T-helper 1 cell treated with Interleukin-12 subunit alpha and Interleukin-12 subunit beta and Interleukin-4 antibody, amounts not matched to agents 30 ng/mL and 1 ng/mL, for 36 hours (primary cell): Measurements from ENCODE around the gene SZT2. TPM values are rescaled to one million over a fixed set of nuclear protein-coding genes. Genes with fewer than 3 reads are reported as not detected.
"Not testable (repeated sequence)": the region's sequence is repeated elsewhere in the genome, so short reads cannot be mapped to it uniquely, and the experiment has no call there.

ENCODE experiments used
- intact Hi-C: fragments of 100-400 bp; cut with micrococcal nuclease; formaldehyde crosslinking; loops from one replicate; pipeline ENCODE4 v1.15.1; 2024
- total RNA-seq: library from RNA; stranded (reverse); gene quantifications from 2 replicates; pipeline ENCODE4 v1.2.3, GENCODE V29; 2022

Gene SZT2
- total RNA-seq, 1 donor from 2014 or later: 81.8 TPM

DNA sequence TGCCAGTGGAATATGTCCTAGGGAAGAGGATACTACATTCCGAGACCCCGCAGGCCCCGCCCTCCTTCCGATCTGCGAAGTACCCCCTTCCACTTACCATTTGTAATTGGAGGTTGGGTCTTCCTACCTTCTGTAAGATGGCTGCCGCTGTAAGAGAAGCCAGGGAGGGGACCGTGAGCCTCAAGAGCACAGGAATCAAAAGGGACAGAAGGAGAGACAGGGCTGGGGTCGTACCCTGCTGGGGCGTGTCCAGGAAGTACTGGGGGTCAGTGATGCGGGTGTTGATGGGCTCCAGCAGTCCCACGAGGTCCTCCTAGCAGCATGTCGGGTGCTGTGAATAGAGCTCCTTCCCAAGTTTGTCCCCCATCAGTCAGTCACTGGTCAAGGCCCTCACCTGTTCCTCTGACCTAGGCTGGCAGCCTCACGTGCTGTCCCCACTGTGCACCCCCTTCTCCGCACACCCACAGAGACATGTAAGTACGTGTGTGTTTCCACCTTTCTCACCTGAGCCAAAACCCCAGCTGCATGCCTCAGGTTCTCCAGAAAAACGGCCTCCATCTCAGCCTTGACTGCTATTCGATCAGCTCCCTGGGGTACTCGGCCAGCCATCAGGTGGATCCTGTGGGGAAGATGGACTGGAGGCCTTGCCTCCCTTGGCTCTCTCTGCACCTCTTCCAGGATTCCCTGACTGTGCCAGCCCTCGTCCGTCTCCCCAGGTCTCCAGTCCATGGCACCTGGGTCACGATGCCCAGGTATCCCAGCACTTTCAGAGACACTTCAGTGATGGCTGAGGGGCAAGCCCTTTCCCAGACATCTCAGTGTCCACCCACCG, 62.2 kb downstream of the SZT2 start:
- intact Hi-C loops: loop anchor here (2.0 kb wide), 1 partner anchor 83 kb away; the partner anchor contains the start of gene ELOVL1

DNA sequence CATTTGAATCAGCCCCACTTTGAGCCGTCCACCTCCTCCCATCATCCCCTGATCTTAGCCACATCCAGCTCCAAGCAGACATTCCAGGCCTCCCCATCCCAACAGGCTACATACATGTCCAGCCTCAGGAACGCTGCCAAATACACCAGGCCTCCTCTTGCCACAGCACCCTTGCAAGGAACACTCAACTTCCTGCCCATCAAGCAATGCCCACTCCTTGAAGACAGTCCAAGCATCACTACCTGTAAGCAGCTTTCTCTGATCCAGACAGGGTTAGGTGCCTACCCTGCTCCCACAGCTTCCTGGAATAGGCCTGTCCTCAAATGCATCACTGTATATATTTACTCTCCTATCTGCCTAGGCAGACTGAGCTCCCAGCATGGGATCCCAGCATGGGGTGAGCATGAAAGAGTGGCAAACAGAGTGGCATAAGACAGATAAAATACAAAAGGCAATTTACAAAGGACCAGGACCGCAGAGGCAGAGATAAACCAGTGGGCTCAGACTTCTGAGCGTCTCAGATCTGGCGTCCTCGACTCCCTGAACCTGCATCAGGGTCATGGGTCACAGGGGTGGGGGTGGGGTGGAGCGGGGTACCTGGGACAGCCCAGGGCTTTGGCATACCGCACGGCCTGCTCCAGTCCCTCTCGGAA, 63.2 kb downstream of the SZT2 start:
- intact Hi-C loops: loop anchor here (2.0 kb wide), 1 partner anchor 84 kb away; the partner anchor contains the start of gene ELOVL1

DNA sequence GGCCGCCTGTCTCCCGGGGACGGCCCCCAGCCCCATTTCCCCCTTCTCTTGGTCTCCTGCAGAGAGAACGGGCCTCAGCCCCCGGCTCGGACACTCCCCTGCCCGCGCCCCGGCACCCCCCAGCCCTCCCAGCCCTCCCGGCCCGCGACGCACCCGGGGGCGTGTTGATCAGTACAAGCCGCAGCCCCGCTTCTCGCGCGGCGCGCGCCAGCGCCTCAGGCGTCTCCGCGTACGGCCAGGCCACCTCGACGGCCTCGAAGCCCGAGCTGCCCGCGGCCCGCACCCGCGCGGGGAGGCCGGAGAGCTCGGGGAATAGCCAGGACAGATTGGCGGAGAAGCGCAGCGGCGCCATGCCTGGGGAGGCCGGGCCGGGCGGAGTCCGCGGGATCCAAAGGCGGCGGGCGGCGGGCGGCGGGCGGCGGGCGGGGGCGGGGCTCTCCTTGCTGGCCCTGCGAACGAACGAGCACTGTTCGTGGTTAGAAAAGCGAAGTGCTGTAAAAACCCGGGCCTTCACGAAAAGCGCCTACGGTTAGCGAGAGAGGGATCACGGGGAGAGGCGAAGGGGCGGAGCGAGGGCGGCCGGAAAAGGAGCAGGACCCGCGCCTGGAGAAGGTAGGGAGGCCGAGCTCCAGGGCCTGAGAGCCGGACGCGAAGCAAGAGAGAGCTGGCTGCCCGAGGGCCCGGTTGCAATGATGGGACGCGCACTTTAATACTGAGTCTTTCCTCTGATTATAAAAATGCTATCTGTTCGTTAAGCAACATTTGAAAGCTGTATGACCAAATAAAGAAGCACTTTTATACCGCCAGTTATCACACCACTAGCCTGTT, 64.0 kb downstream of the SZT2 start, which contains the start of gene HYI:
Gene HYI (minus strand): TSS at position 490 of the 828 bp plus-strand sequence. CDS start 138 bp downstream, at position 352.
- intact Hi-C loops: loop anchor here (1.0 to 2.0 kb wide), 7 partner anchors 64 to 481 kb away; partner anchors contain the start of genes CDC20, CFAP57, EBNA1BP2 and ELOVL1

DNA sequence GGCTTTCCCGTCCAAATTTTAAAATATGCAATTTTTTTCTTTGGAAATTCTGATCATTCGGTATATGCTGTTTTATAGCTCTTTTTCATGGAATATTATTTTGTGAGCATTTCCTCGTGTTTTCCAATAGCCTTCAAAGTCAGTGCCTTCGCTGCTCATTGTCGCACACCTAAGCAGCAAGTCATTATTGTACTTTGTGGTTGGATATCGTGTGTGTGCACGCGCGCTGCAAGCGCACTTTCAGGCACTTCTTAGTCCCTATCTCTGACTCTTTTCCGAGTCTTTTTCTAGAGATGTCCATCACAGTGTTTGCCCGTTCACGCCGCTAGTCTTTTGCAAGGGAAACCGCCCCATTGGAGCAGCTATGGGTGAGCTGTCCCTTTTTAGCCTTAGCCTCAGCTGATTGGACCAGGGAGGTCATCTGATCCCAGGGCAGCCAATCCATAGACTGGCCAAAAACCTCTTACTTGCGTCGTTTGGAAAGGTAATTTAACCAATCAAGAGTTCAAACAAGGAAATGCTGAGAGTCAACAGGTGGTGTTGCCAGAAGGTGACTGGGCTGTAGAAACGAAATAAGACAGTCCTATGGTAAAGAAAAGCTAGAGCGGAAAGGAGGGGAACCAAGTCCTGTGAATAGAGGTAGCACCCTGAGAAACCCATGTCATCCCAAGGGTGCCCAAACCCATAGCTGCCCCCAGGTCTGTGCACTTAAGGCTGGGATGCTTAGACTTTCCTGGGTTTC, 64.7 kb downstream of the SZT2 start:
- intact Hi-C loops: loop anchor here (1.0 to 2.0 kb wide), 6 partner anchors 65 to 480 kb away; partner anchors contain the start of genes CDC20, CFAP57, EBNA1BP2 and MED8

DNA sequence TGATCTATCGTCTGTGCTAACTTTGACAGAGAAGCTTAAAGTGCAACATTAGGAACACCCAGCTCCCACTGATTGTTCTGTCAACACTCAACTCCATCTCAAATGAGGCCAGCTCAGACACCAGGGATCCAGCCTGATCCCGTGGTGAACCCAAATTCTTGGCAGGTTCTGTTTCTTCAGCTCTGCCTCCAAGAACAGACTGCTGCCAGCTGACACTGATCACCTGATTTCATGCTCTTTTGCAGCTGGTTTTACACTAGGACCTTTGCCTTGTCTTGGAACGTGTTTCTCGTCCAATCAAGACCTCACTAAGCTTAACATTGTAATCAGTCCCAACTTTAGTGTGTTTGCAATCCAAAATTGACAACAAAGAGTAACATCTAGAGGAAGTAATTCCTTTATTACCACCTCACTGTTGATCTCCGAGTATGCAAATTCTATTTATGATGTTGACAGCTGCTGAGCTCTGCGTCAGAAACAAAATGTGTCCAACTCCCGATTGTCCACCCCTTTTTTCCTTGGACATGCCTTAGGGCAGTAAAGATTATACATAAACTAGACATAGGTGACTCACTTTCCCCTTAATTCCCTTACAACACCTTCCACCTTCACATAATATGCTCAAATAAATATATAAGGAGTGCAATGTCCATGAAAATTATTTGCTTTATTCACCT, 65.7 kb downstream of the SZT2 start:
- intact Hi-C loops: loop anchor here (2.0 kb wide), 1 partner anchor 97 kb away; the partner anchor contains the start of gene CDC20

DNA sequence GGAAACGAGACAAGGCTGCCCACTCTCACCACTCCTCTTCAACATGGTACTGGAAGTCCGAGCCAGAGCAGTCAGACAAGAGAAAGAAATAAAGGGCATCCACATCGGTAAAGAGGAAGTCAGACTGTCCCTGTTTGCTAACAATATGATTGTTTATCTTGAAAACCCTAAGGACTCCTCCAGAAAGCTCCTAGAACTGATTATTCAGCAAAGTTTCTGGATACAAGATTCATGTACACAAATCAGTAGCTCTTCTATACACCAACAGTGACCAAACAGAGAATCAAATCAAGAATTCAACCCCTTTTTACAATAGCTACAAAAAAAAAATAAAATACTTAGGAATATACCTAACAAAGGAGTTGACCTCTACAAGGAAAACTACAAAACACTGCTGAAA, 68.7 kb downstream of the SZT2 start:
- intact Hi-C loops: not testable (repeated sequence)

DNA sequence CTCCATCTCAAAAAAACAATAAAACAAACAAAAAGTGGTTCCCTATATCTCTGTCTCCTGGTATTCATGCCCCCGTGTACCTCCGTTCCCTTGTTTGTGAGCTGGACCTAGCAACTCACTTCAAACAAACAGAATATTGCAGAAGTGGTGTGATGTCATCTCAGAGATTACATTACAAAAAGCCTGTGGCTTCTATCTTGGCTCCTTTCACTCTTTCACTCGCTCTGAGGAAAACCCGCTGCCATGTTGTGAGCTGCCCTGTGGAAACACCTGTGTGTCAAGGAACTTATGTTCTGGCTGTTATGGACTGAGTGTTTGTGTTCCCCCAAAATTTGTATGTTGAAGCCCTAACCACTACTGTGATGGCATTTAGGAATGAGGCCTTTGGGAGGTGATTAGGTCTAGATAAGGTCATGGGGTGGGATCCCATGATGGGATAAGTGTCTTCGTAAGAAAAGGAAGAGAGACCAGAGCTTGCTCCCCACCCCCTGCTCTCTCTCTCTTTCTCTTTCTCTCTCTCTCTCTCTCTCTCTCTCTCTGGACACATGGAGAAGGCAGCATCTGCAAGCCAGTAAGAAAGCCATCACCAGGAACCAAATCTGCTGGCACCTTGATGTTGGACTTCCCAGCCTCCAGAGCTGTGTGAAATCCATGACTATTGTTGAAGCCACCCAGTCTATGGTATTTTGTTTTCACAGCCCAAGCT, 71.4 kb downstream of the SZT2 start:
- intact Hi-C loops: no loop called here

DNA sequence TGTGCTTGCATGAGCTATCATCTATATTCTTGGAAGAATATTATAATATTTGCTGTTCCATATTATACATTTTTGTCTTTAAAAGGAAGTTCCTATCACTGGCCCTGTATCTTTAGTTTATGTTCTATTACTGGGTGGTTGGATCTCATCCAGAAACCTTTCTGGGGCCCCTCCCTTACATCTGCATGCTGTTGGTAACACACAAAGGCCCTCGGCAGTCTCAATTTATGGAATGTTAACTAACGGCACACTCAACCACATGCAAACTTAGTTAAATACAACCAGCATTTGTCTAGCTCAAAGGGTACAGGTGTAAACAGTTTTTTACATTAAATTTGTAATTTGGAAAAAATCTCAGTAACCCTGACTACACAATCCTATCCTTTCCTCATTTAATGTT, 73.8 kb downstream of the SZT2 start:
- intact Hi-C loops: no loop called here

DNA sequence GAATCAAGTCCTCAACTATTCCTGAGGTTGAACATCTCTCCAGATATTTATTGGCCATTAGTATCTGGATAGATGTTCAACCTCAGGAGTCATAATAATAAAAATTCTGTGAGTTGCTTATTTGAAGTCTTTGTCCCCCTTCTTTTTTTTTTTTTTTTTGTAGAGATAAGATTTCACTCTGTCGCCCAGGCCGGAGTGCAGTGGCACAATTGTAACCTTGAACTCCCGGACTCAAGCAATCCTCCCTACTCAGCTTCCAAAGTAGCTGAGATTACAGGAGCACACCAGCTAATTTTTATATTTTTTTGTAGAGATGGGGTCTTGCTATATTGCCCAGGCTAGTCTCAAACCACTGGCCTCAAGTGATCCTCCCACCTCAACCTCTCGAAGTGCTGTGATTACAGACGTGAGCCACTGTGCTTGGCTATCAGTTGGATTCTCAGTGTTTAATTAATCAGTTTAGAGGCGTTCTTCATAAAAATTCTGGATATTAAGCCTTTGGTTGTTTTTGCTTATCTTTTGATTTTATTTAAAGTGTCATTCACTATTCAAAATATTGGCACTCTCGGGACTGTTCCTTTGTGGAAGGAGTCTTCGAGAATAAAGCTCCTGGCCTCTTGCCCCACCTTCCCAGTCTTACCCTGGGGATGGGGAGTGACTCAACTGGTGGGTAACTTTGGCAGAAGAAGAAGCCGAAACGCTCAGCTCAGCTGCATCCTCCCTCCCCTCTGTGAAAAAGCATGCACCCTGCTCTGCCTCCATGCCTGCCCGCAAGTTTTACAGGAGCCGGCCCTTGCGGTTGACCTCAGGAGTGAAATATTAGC, 75.2 kb downstream of the SZT2 start:
- intact Hi-C loops: no loop called here

DNA sequence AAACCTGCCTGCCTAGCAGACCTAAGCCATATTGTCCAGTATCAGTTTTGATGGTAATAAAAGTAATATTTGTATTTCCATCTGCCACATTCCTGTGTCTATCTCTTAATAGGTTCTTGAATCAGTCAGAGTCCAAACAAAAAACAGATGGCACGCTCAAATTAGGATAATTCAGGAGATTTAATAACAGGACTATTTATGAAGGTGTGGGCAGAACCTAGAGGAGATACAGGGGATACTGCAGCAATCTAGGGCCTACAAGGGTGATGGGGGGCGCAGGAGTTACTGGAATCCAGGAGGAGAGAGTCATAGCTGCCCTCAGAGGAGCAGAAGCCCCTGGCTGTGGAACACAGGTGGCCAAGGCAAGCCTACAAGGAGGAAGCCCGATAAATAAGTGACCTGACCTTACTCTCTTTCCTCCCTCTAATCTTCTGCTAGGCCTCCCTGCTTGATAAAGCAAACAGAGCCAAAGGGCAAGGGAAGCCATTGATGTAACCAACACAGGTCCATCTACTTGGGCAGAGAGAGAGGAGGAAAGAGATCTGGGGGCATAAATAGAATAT, 75.9 kb downstream of the SZT2 start:
- intact Hi-C loops: no loop called here

DNA sequence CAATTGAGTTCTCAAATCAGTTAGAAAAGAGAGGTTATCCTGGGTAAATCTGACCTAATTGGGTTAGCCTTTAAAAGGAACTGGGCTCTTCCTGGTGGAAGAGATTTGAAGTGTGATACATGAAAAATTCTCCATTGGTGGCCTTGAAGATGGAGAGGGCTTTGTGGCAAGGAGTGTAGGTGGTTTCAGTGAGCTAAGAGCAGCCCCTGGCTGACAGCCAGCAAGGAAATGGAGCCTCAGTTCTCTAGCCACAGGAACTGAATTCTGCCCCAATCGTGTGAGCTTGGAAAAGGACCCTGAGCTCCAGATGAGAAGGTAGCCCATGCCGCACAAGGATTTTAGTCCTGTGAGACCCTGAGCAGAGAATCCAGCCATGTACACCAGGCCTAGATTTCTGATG, 76.7 kb downstream of the SZT2 start:
- intact Hi-C loops: no loop called here

DNA sequence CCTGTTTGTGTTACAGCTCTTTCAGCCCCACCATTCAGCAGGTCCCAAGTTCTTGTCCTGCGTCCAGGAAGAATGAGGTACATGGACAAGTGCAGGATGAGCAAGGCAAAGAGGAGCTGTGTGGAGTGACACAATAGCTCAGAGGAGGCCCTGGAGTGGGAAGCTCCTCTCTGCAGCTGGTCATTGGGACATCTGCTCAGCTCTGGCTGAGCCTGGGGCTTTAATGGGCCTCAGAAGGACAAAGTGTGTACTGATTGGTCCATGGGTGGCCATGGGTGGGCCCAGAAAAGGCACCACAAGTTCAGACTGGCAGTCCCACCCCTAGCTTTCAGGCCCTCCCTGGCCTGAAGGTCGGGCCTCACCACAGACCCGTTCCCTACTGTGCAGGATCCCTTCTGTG, 78.7 kb downstream of the SZT2 start:
- intact Hi-C loops: no loop called here

DNA sequence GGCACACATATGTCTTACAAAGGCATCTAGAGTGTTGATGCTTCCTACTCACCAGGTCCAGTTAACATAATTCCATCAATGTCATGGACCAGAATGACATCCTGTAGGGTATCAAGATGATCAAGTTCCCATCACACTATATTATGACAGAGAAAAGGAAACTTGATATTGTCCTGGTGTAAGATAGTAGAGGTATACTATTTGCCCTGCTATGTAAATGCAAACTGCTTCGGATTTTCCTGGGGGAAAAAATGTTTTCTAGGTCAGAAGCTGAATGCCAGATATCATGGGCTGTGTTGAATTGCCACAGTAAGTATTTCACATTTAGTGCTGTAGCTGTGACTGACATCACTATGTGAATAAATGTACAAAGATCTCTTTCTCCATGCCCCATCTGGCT, 80.2 kb downstream of the SZT2 start:
- intact Hi-C loops: no loop called here

DNA sequence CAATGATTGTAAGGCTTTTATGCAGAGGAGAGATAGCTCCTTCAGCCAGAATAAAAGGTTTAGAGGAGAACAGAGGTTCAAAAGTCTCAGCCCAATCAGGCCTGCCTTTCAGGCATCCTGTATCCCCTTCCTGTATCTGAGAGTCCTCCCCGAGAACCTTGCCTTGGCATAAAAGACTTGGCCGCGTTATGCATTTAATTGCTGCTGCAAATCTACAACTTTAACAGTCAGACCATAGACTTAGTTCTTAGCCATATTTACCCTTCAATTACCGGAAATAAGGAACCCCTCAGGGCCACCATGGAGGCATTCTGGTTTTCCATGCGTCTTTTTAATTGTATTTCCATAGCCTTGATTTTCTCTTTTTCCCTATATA, 82.4 kb downstream of the SZT2 start:
- intact Hi-C loops: no loop called here

DNA sequence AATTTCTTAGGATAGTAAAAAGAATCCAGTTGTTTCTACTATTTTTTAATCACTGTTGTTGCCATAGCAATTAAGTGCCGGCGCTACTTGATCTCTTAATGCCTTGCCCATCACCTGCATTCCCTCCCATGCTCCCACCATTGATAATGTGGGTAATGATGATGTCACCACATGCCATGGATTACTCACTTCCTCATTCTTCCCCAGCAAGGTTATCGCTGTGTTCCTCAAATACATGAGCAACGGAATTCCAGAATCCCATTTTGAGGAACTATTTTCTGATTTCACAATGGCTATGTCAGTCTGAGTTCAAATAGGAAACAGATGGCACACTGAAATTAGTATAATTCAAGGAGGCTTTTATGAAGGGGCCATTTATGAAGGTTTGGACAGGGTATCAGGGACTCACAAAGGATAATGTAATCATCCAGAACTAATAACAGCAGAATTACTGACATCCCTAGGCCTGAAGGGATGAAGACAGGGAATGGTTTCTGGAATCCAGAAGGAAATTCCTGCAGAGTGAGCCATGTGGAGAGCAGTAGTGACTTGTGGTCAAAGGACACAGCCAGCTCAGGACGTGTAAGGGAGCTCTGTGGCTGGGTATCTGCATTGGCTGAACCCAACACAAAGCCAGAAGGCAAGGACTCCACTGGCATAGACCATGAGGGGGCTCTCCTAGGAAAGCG, 82.9 kb downstream of the SZT2 start:
- intact Hi-C loops: not testable (repeated sequence)

DNA sequence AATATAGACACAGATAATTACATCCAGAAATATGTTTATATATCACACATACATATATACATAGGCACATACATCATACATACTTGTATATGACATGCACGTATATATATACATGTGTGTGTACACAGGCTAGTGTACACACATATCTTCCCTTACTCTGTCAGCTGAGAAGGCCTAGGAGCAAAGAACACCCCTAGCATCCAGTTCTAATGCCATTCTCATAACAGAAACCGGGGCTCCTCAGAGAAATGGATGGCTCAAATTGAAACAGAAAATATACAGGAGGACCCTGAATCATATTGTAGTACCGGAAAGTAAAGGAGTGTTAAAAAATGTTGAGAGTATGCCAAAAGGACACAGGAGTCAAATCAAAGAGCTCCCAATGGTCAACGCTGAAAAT, 83.8 kb downstream of the SZT2 start:
- intact Hi-C loops: no loop called here

DNA sequence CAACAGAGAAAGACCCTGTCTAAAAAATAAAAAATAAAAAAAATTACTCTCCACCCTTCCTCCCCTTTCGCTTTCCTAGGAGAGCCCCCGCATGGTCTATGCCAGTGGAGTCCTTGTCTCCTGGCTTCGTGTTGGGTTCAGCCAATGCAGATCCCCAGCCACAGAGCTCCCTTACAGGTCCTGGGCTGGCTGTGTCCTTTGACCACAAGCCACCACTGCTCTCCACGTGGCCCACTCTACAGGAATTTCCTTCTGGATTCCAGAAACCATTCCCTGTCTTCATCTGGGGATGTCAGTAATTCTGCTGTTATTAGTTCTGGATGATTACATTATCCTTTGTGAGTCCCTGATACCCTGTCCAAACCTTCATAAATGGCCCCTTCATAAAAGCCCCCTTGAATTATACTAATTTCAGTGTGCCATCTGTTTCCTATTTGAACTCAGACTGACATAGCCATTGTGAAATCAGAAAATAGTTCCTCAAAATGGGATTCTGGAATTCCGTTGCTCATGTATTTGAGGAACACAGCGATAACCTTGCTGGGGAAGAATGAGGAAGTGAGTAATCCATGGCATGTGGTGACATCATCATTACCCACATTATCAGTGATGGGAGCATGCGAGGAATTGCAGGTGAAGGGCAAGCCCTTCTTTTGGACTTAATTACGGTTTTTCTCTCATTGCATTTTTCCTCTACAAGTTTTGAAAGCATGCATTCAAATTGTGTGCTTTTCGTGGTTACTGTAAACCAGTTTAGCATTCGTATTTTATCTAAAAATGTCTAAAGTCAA, 86.1 kb downstream of the SZT2 start:
- intact Hi-C loops: not testable (repeated sequence)
